ENCODE results near the gene REEP5. TPM values are rescaled to one million over a fixed set of nuclear protein-coding genes. Genes with fewer than 3 reads are reported as not detected.

Gene REEP5
- polyA plus RNA-seq, 3 donors: 83.6 to 200 (median 193) TPM

DNA sequence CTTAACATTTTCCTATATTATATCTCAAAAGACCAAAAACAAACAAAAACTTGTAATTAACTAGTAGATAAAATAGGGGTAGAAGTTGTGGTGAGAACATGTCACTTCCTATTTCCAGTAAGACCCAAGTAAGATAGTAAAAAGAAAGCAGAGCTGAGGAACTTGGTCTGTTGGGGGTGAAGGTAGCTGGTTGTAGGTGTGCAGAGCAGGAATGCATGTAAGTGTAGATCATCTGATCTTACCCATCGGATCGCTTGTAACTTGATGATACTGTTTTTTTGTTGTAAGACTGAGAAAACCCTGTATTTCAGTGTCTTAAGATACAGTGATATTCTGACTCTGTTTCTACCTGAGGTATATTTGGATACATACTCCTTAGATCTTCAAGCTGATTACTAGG lies 55.3 kb downstream of the REEP5 start:
- Histone ChIP-seq H3K4me1 (ENCODE audit: control insufficient read depth in 1 of 2, insufficient read depth in 2 of 2, low read length in 2 of 2) (peaks cover 12 to 17% of the 10 kb centered on the region in 2 donors), H2AFZ (ENCODE audit: insufficient read depth, low read depth, low read length, poor library complexity, severe bottlenecking) (no peak overlapping the region), H3K4me2 (replicated peaks; ENCODE audit: extremely low read depth, low read length, poor library complexity, severe bottlenecking) (no peak overlapping the region), H3K79me2 (ENCODE audit: insufficient read depth, low read length) (peaks cover 43% of the 10 kb centered on the region), H3K27me3 (ENCODE audit: control insufficient read depth in 2 of 2, insufficient read depth in 2 of 2, low read length in 2 of 2) (no peaks in the 10 kb centered on the region), H4K20me1 (ENCODE audit: insufficient read depth, low read length) (peaks cover 33% of the 10 kb centered on the region), H3K9ac (ENCODE audit: insufficient read depth, low read length, poor library complexity, severe bottlenecking) (no peak overlapping the region), H3K27ac (ENCODE audit: low read depth in 1 of 2, low read length in 2 of 2) (peak overlapping the region in 1 of 2 donors; percentile 61), H3K36me3 (replicated peaks in 1 of 2; ENCODE audit: control insufficient read depth in 1 of 2, insufficient read depth in 2 of 2, low read length in 2 of 2) (peaks cover 57 to 82% of the 10 kb centered on the region in 2 donors), H3K4me3 (replicated peaks in 1 of 3; ENCODE audit: low read depth in 2 of 3, low read length in 3 of 3) (no peak overlapping the region), H3K9me3 (replicated peaks in 1 of 2; ENCODE audit: control insufficient read depth in 1 of 2, insufficient read depth in 1 of 2, low read length in 2 of 2) (no peaks in the 10 kb centered on the region)
- no CpG with 5 or more reads among the region's 2 CpGs for WGBS (ENCODE audit: insufficient coverage)
- H3K36me3 Mint-ChIP-seq: peaks cover 52 to 79% of the 10 kb centered on the region in 2 donors
- peaks cover 35% of the 10 kb centered on the region for H3K4me1 Mint-ChIP-seq
- H3K4me3 Mint-ChIP-seq: no peak overlapping the region
- no peaks in the 10 kb centered on the region for H3K27me3 Mint-ChIP-seq (ENCODE audit: low read depth in 3 of 3)
- peaks cover 0 to 1% (median 0%) of the 10 kb centered on the region in 7 donors for H3K9me3 Mint-ChIP-seq
- no peak for DNase-seq
- H3K27ac Mint-ChIP-seq: peak overlapping the region in 2 of 7 donors; percentile 10 to 63
- TF ChIP-seq, protein P1, sequence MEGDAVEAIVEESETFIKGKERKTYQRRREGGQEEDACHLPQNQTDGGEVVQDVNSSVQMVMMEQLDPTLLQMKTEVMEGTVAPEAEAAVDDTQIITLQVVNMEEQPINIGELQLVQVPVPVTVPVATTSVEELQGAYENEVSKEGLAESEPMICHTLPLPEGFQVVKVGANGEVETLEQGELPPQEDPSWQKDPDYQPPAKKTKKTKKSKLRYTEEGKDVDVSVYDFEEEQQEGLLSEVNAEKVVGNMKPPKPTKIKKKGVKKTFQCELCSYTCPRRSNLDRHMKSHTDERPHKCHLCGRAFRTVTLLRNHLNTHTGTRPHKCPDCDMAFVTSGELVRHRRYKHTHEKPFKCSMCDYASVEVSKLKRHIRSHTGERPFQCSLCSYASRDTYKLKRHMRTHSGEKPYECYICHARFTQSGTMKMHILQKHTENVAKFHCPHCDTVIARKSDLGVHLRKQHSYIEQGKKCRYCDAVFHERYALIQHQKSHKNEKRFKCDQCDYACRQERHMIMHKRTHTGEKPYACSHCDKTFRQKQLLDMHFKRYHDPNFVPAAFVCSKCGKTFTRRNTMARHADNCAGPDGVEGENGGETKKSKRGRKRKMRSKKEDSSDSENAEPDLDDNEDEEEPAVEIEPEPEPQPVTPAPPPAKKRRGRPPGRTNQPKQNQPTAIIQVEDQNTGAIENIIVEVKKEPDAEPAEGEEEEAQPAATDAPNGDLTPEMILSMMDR (IDR thresholded peaks at IDR 0.05): no peak
- intact Hi-C loops (cut with micrococcal nuclease): no loop called here

DNA sequence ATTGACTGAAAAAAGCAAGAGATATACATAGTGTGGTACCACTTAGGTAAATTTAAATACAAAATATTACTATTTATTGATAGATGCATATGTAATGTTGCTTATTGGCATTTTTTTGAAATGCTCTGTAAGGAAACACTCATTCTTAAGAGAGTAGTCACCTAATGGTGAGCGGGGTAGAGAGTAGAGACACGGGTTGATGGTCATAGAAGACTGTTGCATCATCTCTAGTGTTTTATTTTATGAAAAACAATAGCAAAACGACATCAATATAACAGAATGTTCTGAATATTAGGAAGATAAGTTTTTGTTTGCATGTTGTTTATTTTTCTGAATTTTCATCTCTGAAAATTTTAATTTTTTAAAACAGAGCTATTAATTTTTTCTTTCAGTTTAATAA lies 56.9 kb downstream of the REEP5 start:
- H3K36me3 Mint-ChIP-seq: peaks cover 50 to 71% of the 10 kb centered on the region in 2 donors
- TF ChIP-seq, protein P1 (IDR thresholded peaks at IDR 0.05): no peak
- H3K79me2 ChIP-seq (ENCODE audit: insufficient read depth, low read length): peaks cover 53% of the 10 kb centered on the region
- no peak overlapping the region for H3K27ac ChIP-seq (ENCODE audit: low read depth in 1 of 2, low read length in 2 of 2)
- peaks cover 34% of the 10 kb centered on the region for H3K4me1 Mint-ChIP-seq
- no CpG with 5 or more reads among the region's 3 CpGs for WGBS (ENCODE audit: insufficient coverage)
- H3K36me3 ChIP-seq (replicated peaks in 1 of 2; ENCODE audit: control insufficient read depth in 1 of 2, insufficient read depth in 2 of 2, low read length in 2 of 2): peaks cover 55 to 74% of the 10 kb centered on the region in 2 donors
- no peaks in the 10 kb centered on the region for H3K9me3 ChIP-seq (replicated peaks in 1 of 2; ENCODE audit: control insufficient read depth in 1 of 2, insufficient read depth in 1 of 2, low read length in 2 of 2)
- H3K4me1 ChIP-seq (ENCODE audit: control insufficient read depth in 1 of 2, insufficient read depth in 2 of 2, low read length in 2 of 2): peaks cover 12 to 20% of the 10 kb centered on the region in 2 donors
- no peaks in the 10 kb centered on the region for H3K27me3 Mint-ChIP-seq (ENCODE audit: low read depth in 3 of 3)
- peaks cover 0 to 2% (median 0%) of the 10 kb centered on the region in 7 donors for H3K9me3 Mint-ChIP-seq
- no peaks in the 10 kb centered on the region for H3K27me3 ChIP-seq (ENCODE audit: control insufficient read depth in 2 of 2, insufficient read depth in 2 of 2, low read length in 2 of 2)
- no peak overlapping the region for H3K9ac ChIP-seq (ENCODE audit: insufficient read depth, low read length, poor library complexity, severe bottlenecking)
- H2AFZ ChIP-seq (ENCODE audit: insufficient read depth, low read depth, low read length, poor library complexity, severe bottlenecking): no peak overlapping the region
- DNase-seq: no peak
- H4K20me1 ChIP-seq (ENCODE audit: insufficient read depth, low read length): peaks cover 35% of the 10 kb centered on the region
- no peak overlapping the region for H3K4me3 Mint-ChIP-seq
- H3K4me2 ChIP-seq (replicated peaks; ENCODE audit: extremely low read depth, low read length, poor library complexity, severe bottlenecking): no peak overlapping the region
- intact Hi-C loops (cut with micrococcal nuclease): no loop called here
- H3K4me3 ChIP-seq (replicated peaks in 1 of 3; ENCODE audit: low read depth in 2 of 3, low read length in 3 of 3): no peak overlapping the region
- H3K27ac Mint-ChIP-seq: no peak overlapping the region

All from CD14-positive monocyte (primary cell).